H1 (cell line): Measurements from ENCODE around the gene ENTPD6. TPM values are rescaled to one million over a fixed set of nuclear protein-coding genes. Genes with fewer than 3 reads are reported as not detected.

Experiments used
- EZH2 ChIP-seq: fragments of 200-600 bp; sonication (generic); IDR thresholded peaks from 2 replicates; pipeline ENCODE4 v1.7.1; 2012; ENCODE audit warnings: low read depth, mild to moderate bottlenecking, moderate library complexity, low read length, inconsistent platforms; ENCODE audit not compliant: severe bottlenecking
- KDM1A ChIP-seq: fragments of 200-600, 300-600 bp; sonication (generic); IDR thresholded peaks from 2 replicates; pipeline ENCODE4 v1.7.1; 2016; ENCODE audit warnings: mild to moderate bottlenecking, low read length, borderline replicate concordance
- POLR2AphosphoS5 ChIP-seq: IDR thresholded peaks from 2 replicates; pipeline ENCODE4 v1.6.1; 2011; ENCODE audit warnings: low read depth, low read length
- polyA plus RNA-seq, 7 experiments: library from polyadenylated mRNA; depleted of rRNA in 3 of 7; stranded (reverse) in 5 of 7; unstranded in 2 of 7; fragments of >200 nt in 5 of 7; fragments of 200-250 nt in 2 of 7; gene quantifications; 1 replicate in 5 of 7; 2 replicates in 1 of 7; 4 replicates in 1 of 7; pipeline versions ENCODE4 v1.2.1 to v1.2.3, GENCODE V29; 2011 to 2013; ENCODE audit warnings: missing spikeins in 2 of 7, mixed read lengths in 2 of 7
- total RNA-seq: library from RNA; stranded (reverse); fragmentation: NEBNext Ultra II Directional; extraction: Animal tissue kit (Norgen Biotek cat#: 25700); gene quantifications from 2 replicates; pipeline ENCODE4 v1.2.1, GENCODE V29; 2021

ENTPD6 gene
- total and polyA plus RNA-seq, 2 of the 8 experiments (the other 6 are each of a cell fraction or from before 2014, with no cell fraction given): 47.8 to 57.3 TPM

GRCh38 chr20:25244976-25245375 lies 49.5 kb downstream of the ENTPD6 start (continued):
- TF ChIP-seq KDM1A: no peak
- TF ChIP-seq POLR2AphosphoS5: no peak
- no peak for TF ChIP-seq EZH2
